ENCODE results near the gene ADIPOR2. TPM values are rescaled to one million over a fixed set of nuclear protein-coding genes. Genes with fewer than 3 reads are reported as not detected.

ADIPOR2 gene
- total RNA-seq, 5 donors from 2014 or later (not counting 1 experiment from before 2014, with no cell fraction given): 21.7 to 35.0 (median 33.4) TPM

GRCh38 chr12:1645819-1646218 lies 45.1 kb upstream of the ADIPOR2 start:
- Mint-ChIP-seq H3K4me1 (peaks cover 0 to 12% (median 8%) of the 10 kb centered on the region in 3 donors), H3K9me3 (no peaks in the 10 kb centered on the region), H3K4me3 (no peak overlapping the region), H3K27me3 (peaks cover 3 to 22% of the 10 kb centered on the region in 2 donors), H3K36me3 (no peaks in the 10 kb centered on the region), H3K27ac (no peak overlapping the region)
- Histone ChIP-seq H3K27me3 (replicated peaks in 1 of 2; ENCODE audit: control insufficient read depth in 2 of 2, extremely low read depth in 1 of 2, insufficient read depth in 2 of 2, low read length in 1 of 2) (peaks cover 0 to 22% of the 10 kb centered on the region in 2 experiments), H3K9me3 (no peaks in the 10 kb centered on the region), H3K4me3 (ENCODE audit: control insufficient read depth in 1 of 2, extremely low read depth in 1 of 2, low read length in 1 of 2) (no peak overlapping the region), H3K36me3 (ENCODE audit: control insufficient read depth in 2 of 2, extremely low read depth in 1 of 2, insufficient read depth in 1 of 2, low read length in 1 of 2) (no peaks in the 10 kb centered on the region), H3K4me1 (ENCODE audit: control insufficient read depth in 1 of 2, extremely low read depth in 1 of 2, insufficient read depth in 2 of 2, low read length in 2 of 2) (peaks cover 0 to 4% of the 10 kb centered on the region in 2 experiments), H3K27ac (ENCODE audit: low read length) (no peak overlapping the region)
- WGBS (ENCODE audit: insufficient coverage): 97% methylated on average over 26 of the region's 29 CpGs
- no peak for DNase-seq
- ChIA-PET POLR2A (interaction anchor here in 1 of 2 donors (0.6 to 0.8 kb wide), 2 partner anchors 308 to 1925 kb away, joined by 3 to 4 read pairs; no protein-coding TSS in a partner anchor), CTCF (interaction anchor here in 1 of 2 donors (1.0 to 1.1 kb wide), 2 partner anchors 146 to 294 kb away, joined by 3 read pairs; no protein-coding TSS in a partner anchor)
- no peak for ATAC-seq (replicated peaks in 1 of 4)

GRCh38 chr12:1646569-1647284 lies 44.1 kb upstream of the ADIPOR2 start:
- ATAC-seq (replicated peaks in 1 of 4) (no peak), DNase-seq (no peak)
- Mint-ChIP-seq H3K4me3 (no peak overlapping the region), H3K9me3 (no peaks in the 10 kb centered on the region), H3K27ac (no peak overlapping the region), H3K36me3 (no peaks in the 10 kb centered on the region), H3K4me1 (peaks cover 0 to 12% (median 8%) of the 10 kb centered on the region in 3 donors), H3K27me3 (peaks cover 5 to 25% of the 10 kb centered on the region in 2 donors)
- Histone ChIP-seq H3K36me3 (ENCODE audit: control insufficient read depth in 2 of 2, extremely low read depth in 1 of 2, insufficient read depth in 1 of 2, low read length in 1 of 2) (no peaks in the 10 kb centered on the region), H3K4me3 (ENCODE audit: control insufficient read depth in 1 of 2, extremely low read depth in 1 of 2, low read length in 1 of 2) (no peak overlapping the region), H3K27me3 (replicated peaks in 1 of 2; ENCODE audit: control insufficient read depth in 2 of 2, extremely low read depth in 1 of 2, insufficient read depth in 2 of 2, low read length in 1 of 2) (peaks cover 0 to 22% of the 10 kb centered on the region in 2 experiments), H3K27ac (ENCODE audit: low read length) (no peak overlapping the region), H3K9me3 (no peaks in the 10 kb centered on the region), H3K4me1 (ENCODE audit: control insufficient read depth in 1 of 2, extremely low read depth in 1 of 2, insufficient read depth in 2 of 2, low read length in 2 of 2) (peaks cover 0 to 4% of the 10 kb centered on the region in 2 experiments)
- ChIA-PET CTCF (interaction anchor here (0.6 to 9.5 kb wide), 4 partner anchors 45 to 293 kb away, joined by 3 to 167 read pairs (median 3); no protein-coding TSS in a partner anchor), POLR2A (interaction anchor here in 1 of 2 donors (0.5 kb wide), 1 partner anchor 312 kb away, joined by 3 read pairs; no protein-coding TSS in a partner anchor)
- WGBS (ENCODE audit: insufficient coverage): 62% methylated on average over 20 of the region's 21 CpGs

- no peak overlapping the region for H3K4me3 Mint-ChIP-seq
- H3K27ac Mint-ChIP-seq: no peak overlapping the region
- ATAC-seq (replicated peaks in 1 of 4) (no peak), DNase-seq (no peak)
- 100% methylated on average over 1 of the region's 3 CpGs for WGBS (ENCODE audit: insufficient coverage)
- H3K4me3 ChIP-seq (ENCODE audit: control insufficient read depth in 1 of 2, extremely low read depth in 1 of 2, low read length in 1 of 2): no peak overlapping the region
- peaks cover 0 to 24% of the 10 kb centered on the region in 2 experiments for H3K27me3 ChIP-seq (replicated peaks in 1 of 2; ENCODE audit: control insufficient read depth in 2 of 2, extremely low read depth in 1 of 2, insufficient read depth in 2 of 2, low read length in 1 of 2)
- H3K27me3 Mint-ChIP-seq: peaks cover 4 to 25% of the 10 kb centered on the region in 2 donors
- no peak overlapping the region for H3K27ac ChIP-seq (ENCODE audit: low read length)
- H3K9me3 ChIP-seq: no peaks in the 10 kb centered on the region
- H3K36me3 ChIP-seq (ENCODE audit: control insufficient read depth in 2 of 2, extremely low read depth in 1 of 2, insufficient read depth in 1 of 2, low read length in 1 of 2): no peaks in the 10 kb centered on the region
- H3K36me3 Mint-ChIP-seq: no peaks in the 10 kb centered on the region
- H3K4me1 Mint-ChIP-seq: peaks cover 0 to 12% (median 8%) of the 10 kb centered on the region in 3 donors
- H3K9me3 Mint-ChIP-seq: no peaks in the 10 kb centered on the region
- ChIA-PET CTCF (interaction anchor here (0.5 to 9.5 kb wide), 4 partner anchors 50 to 293 kb away, joined by 3 to 167 read pairs (median 53); no protein-coding TSS in a partner anchor), POLR2A (no interaction called here)
- peaks cover 0 to 4% of the 10 kb centered on the region in 2 experiments for H3K4me1 ChIP-seq (ENCODE audit: control insufficient read depth in 1 of 2, extremely low read depth in 1 of 2, insufficient read depth in 2 of 2, low read length in 2 of 2)
Observed at GRCh38 chr12:1647285-1647669, 43.6 kb upstream of the ADIPOR2 start.

GRCh38 chr12:1650260-1650977 lies 40.5 kb upstream of the ADIPOR2 start:
- no peaks in the 10 kb centered on the region for H3K36me3 Mint-ChIP-seq
- WGBS (ENCODE audit: insufficient coverage): 48% methylated on average over 3 of the region's 5 CpGs
- no peaks in the 10 kb centered on the region for H3K36me3 ChIP-seq (ENCODE audit: control insufficient read depth in 2 of 2, extremely low read depth in 1 of 2, insufficient read depth in 1 of 2, low read length in 1 of 2)
- ChIA-PET CTCF (interaction anchor here (0.6 to 9.5 kb wide), 6 partner anchors 15 to 289 kb away, joined by 3 to 167 read pairs (median 8); no protein-coding TSS in a partner anchor), POLR2A (interaction anchor here in 1 of 2 donors (0.5 to 1.0 kb wide), 2 partner anchors 42 to 140 kb away, joined by 3 to 4 read pairs; no protein-coding TSS in a partner anchor)
- H3K27me3 ChIP-seq (replicated peaks in 1 of 2; ENCODE audit: control insufficient read depth in 2 of 2, extremely low read depth in 1 of 2, insufficient read depth in 2 of 2, low read length in 1 of 2): peaks cover 0 to 21% of the 10 kb centered on the region in 2 experiments
- no peak overlapping the region for H3K4me3 Mint-ChIP-seq
- no peak overlapping the region for H3K4me3 ChIP-seq (ENCODE audit: control insufficient read depth in 1 of 2, extremely low read depth in 1 of 2, low read length in 1 of 2)
- H3K9me3 ChIP-seq: no peaks in the 10 kb centered on the region
- peaks cover 0 to 9% of the 10 kb centered on the region in 2 experiments for H3K4me1 ChIP-seq (ENCODE audit: control insufficient read depth in 1 of 2, extremely low read depth in 1 of 2, insufficient read depth in 2 of 2, low read length in 2 of 2)
- H3K27ac Mint-ChIP-seq: no peak overlapping the region
- no peaks in the 10 kb centered on the region for H3K9me3 Mint-ChIP-seq
- DNase-seq: no peak
- no peak for ATAC-seq (replicated peaks in 1 of 4)
- H3K4me1 Mint-ChIP-seq: peaks cover 0 to 8% (median 7%) of the 10 kb centered on the region in 3 donors
- peaks cover 4 to 19% of the 10 kb centered on the region in 2 donors for H3K27me3 Mint-ChIP-seq
- H3K27ac ChIP-seq (ENCODE audit: low read length): no peak overlapping the region

GRCh38 chr12:1650978-1651361 lies 39.9 kb upstream of the ADIPOR2 start:
- DNase-seq: no peak
- Histone ChIP-seq H3K9me3 (no peaks in the 10 kb centered on the region), H3K27me3 (replicated peaks in 1 of 2; ENCODE audit: control insufficient read depth in 2 of 2, extremely low read depth in 1 of 2, insufficient read depth in 2 of 2, low read length in 1 of 2) (peaks cover 0 to 19% of the 10 kb centered on the region in 2 experiments), H3K27ac (ENCODE audit: low read length) (no peak overlapping the region), H3K36me3 (ENCODE audit: control insufficient read depth in 2 of 2, extremely low read depth in 1 of 2, insufficient read depth in 1 of 2, low read length in 1 of 2) (no peaks in the 10 kb centered on the region), H3K4me3 (ENCODE audit: control insufficient read depth in 1 of 2, extremely low read depth in 1 of 2, low read length in 1 of 2) (no peak overlapping the region), H3K4me1 (ENCODE audit: control insufficient read depth in 1 of 2, extremely low read depth in 1 of 2, insufficient read depth in 2 of 2, low read length in 2 of 2) (peaks cover 0 to 5% of the 10 kb centered on the region in 2 experiments)
- ChIA-PET POLR2A (interaction anchor here in 1 of 2 donors (0.5 kb wide), 1 partner anchor 41 kb away, joined by 3 read pairs; no protein-coding TSS in a partner anchor), CTCF (interaction anchor here (0.6 to 9.5 kb wide), 4 partner anchors 44 to 289 kb away, joined by 3 to 167 read pairs (median 56); no protein-coding TSS in a partner anchor)
- Mint-ChIP-seq H3K4me3 (no peak overlapping the region), H3K27me3 (peaks cover 4 to 19% of the 10 kb centered on the region in 2 donors), H3K27ac (no peak overlapping the region), H3K4me1 (peaks cover 0 to 5% (median 5%) of the 10 kb centered on the region in 3 donors), H3K9me3 (no peaks in the 10 kb centered on the region), H3K36me3 (no peaks in the 10 kb centered on the region)
- 65% methylated on average over 2 of the region's 6 CpGs for WGBS (ENCODE audit: insufficient coverage)
- ATAC-seq (replicated peaks in 1 of 4): no peak

- CTCF ChIA-PET: interaction anchor here (0.7 to 9.5 kb wide), 6 partner anchors 17 to 534 kb away, joined by 3 to 167 read pairs (median 29); no protein-coding TSS in a partner anchor
- DNase-seq (no peak), ATAC-seq (replicated peaks in 1 of 4) (no peak)
- H3K4me3 ChIP-seq (ENCODE audit: control insufficient read depth in 1 of 2, extremely low read depth in 1 of 2, low read length in 1 of 2): no peak overlapping the region
- H3K4me1 ChIP-seq (ENCODE audit: control insufficient read depth in 1 of 2, extremely low read depth in 1 of 2, insufficient read depth in 2 of 2, low read length in 2 of 2): peaks cover 0 to 5% of the 10 kb centered on the region in 2 experiments
- Mint-ChIP-seq H3K27ac (no peak overlapping the region), H3K27me3 (peaks cover 4 to 19% of the 10 kb centered on the region in 2 donors), H3K4me1 (peaks cover 0 to 5% (median 5%) of the 10 kb centered on the region in 3 donors), H3K9me3 (no peaks in the 10 kb centered on the region), H3K36me3 (no peaks in the 10 kb centered on the region), H3K4me3 (no peak overlapping the region)
- H3K36me3 ChIP-seq (ENCODE audit: control insufficient read depth in 2 of 2, extremely low read depth in 1 of 2, insufficient read depth in 1 of 2, low read length in 1 of 2): no peaks in the 10 kb centered on the region
- POLR2A ChIA-PET: no interaction called here
- peaks cover 0 to 11% of the 10 kb centered on the region in 2 experiments for H3K27me3 ChIP-seq (replicated peaks in 1 of 2; ENCODE audit: control insufficient read depth in 2 of 2, extremely low read depth in 1 of 2, insufficient read depth in 2 of 2, low read length in 1 of 2)
- no peak overlapping the region for H3K27ac ChIP-seq (ENCODE audit: low read length)
- no peaks in the 10 kb centered on the region for H3K9me3 ChIP-seq
Observed at GRCh38 chr12:1651946-1652345, 38.9 kb upstream of the ADIPOR2 start.
